Measurements from ENCODE around the gene EIF1.
"Not testable (repeated sequence)": the region's sequence is repeated elsewhere in the genome, so short reads cannot be mapped to it uniquely, and the experiment has no call there.

EIF1 gene

DNA sequence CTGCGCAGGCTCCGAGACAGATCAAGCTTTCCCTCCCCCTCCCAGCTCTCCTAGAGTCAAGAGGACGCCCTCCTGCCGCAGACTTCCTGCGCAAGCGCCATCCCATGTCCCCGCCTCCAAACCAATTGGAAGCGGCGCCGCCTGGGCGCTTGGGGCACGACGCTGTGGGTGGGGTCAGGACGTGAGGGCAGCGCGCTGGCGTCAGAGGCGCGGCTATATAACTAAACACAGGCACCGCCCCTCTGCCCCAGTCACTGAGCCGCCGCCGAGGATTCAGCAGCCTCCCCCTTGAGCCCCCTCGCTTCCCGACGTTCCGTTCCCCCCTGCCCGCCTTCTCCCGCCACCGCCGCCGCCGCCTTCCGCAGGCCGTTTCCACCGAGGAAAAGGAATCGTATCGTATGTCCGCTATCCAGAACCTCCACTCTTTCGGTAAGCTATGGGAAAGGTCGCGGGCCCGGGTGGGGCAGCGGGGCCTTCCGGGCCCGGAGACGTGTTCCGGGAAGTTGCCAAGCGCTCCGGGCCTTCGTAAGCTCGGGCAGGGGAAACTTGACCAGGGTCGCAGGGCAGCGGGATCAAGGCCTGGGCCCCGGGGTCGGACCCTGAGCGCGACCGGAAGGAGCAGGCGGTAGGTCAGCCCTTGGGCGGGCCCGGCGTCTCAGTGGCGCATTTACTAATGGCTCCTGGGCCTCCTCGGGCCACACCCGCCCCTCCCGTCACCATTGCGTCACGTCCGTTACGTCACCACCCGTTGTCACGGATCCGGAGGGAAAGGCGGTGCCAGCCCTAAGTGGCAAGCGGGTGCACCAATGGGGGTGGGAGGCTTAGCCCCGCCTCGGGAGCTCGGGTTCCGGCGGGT, at the start of gene EIF1:
Gene EIF1 (plus strand): TSS at position 245 of the 856 bp plus-strand sequence. CDS start 154 bp downstream, at position 399.
- DNase-seq, result peak; percentile 100

GRCh38 chr17:41638941-41639340, 49.7 kb upstream of the EIF1 start:
- DNase-seq, result no peak

DNA sequence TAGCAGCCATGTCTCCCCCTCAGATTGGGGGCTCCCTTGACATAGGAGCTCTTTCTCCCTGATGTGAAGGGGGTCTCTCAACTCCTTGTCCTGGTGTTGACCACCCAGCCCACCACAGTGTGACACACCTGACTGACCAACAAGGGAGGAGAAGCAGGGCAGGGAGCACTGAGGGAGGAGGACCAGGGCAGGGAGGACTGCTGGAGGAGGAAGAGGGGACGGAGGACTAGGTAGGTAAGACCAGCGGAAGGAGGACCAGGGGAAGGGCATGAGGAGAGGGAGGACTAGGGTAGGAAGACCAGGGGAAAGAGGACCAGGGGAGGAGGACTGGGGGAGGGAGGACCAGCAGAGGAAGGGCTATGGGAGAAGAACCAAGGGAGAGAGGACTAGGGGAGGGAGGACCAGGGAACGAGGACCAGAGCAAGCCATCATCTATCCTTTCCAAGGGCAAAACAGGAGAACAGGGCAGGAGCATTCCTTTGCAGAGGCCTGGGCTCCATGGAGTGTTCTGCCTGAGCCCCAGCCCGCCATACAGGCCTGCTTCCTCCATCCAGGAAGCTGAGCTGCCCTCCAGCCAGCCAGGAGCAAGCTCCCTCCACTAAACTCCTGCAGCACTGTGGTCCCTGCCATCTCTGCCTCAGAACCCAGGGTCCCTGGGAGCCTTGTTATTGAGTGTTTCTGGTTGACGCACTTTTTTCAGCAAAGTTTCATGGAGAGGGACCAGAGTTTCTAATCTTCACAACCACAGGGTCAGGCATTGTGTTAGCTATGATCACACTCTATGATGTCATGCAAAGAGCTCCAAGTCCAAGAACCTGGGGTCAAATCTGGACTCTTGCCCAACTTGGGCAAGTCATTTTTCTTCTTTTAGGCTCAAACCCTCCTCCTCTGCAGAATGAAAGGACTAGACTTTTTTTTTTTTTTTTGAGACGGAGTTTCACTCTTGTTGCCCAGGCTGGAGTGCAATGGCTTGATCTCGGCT, 48.9 kb upstream of the EIF1 start:
- DNase-seq, result no peak

DNA sequence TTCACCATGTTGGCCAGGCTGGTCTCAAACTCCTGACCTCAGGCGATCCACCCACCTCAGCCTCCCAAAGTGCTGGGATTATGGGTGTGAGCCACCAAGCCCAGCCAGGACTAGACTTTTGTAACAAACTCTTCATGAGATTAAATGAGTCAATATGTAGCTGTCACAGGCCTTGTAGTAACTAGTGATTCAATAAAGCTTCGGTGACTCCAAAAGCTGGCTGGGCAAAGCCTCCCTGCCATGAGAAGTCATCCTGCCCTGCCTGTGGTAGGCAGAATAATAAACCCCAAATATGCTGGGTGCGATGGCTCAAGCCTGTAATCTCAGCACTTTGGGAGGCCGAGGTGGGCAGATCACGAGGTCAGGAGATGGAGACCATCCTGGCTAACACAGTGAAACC, 48.1 kb upstream of the EIF1 start:
- DNase-seq, result not testable (repeated sequence)

DNA sequence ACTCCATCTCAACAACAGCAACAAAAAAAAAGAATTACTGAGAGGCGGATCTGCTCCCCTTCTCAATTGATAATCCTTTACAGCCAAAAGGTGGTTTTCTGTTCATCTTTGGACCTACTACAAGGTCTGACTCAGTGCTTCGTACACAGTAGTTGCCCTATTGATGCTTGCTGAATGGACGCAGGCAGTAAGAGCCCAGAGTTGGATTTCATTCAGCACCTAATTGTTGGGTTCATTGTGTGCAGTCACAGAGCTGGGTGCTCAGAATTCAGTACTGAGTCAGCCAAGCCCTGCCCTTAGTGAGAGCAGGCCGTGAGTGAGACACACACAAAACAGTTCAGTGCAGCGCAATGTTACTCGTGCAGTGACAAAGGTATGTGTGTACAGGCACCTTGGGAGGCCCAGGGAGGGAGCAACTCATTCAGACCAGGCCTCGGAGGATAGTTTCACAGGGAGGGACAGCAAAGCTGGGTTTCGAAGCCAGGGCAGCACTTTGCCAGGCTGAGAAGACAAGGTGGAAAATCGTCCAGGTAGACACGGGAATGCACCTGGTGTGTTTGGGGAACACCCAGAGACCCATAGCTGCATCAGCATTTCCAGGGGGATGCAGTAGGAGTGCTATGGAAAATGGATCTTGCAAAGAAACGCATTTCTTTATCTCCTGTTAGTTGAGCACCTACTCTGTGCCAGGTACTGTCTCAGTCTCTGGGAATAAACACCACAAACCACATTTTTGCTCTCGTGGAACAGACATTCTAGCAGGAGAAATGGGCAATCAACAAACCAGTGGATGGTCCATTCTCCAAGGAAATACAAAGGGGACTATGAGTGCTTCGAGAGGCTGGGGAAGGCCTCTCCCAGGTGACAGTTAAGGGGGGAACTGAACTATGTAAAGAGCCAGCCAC, 46.2 kb upstream of the EIF1 start:
- DNase-seq, result no peak

DNA sequence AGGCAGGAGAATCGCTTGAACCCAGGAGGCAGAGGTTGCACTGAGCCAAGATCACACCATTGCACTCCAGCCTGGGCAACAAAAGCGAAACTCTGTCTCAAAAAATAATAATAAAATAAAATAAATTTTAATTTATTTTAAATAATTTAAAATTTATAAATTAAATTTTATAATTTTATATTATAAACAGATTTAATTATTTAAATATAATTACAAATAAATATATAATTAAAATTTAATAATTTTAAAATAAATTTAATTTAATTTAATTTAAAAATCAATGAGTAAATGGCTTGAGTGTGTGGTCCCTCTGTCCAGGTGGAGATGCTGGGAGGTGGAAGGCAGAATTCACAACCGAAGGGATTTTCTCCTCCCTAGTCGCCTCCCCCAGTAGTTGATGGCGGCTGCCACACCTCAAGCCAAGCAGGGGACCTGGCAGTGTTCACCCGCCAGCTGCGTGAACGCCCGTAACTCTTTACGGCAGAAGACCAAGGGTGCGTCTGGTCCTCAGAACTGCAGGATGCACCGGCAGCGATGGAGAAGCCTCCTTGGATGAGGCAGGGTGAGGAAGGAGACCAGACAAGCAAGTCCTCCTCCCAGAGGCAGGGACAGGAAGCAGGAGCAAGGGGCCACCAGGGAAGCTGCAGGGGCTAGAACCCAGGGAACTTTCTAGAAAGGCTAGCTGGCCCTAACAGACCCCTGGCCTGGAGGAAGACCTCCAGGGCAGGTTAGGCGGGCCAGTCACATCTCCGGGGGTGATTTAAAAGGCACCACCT, 41.5 kb upstream of the EIF1 start:
- DNase-seq, result no peak

- DNase-seq, result peak; percentile 85
Measured at GRCh38 chr17:41647940-41648410, 40.7 kb upstream of the EIF1 start.

- peak; percentile 91 for DNase-seq
Measured at GRCh38 chr17:41648411-41649195, 40.1 kb upstream of the EIF1 start.

- no peak for DNase-seq
Measured at GRCh38 chr17:41649923-41650519, 38.7 kb upstream of the EIF1 start.

DNA sequence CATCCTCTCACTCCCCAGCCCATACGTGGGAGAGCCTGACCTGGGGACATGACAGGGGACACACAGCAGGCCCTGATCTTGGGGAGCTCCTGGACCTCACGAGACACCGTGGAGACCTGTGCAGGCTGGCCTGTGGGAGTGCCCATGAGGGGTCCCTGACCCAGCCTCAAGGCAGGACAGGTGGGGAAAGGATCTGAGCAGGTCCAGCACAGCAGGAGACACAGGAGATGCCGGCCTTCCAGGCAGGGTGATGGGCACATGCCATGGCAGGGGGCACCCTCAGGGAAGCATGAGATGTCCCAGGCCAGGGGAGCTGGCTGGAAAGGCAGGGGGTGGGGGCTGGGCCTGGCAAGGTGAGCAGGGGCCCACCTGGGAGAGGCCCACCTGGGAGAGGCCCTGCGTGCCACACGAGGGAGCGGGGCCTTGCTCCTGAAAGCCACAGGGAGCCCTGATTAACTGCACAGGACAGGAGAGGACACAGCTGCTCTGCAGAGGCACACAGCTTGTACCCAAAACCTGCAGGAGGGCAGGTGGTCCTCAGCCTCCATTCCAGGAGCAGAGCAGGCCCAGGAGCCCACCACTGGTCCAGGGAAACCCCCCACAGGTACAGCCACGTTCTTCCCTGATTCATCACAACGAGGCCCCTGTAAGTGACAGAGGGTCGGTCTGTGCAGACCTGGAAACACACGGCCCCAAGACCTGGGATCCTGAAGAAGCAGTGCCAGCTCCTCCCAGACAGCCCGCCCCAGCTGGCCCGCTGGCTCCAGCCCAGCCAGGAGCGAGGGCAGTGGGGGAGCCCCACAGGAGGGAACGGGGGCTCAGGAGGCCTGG, 37.7 kb upstream of the EIF1 start:
- DNase-seq, result no peak

DNA sequence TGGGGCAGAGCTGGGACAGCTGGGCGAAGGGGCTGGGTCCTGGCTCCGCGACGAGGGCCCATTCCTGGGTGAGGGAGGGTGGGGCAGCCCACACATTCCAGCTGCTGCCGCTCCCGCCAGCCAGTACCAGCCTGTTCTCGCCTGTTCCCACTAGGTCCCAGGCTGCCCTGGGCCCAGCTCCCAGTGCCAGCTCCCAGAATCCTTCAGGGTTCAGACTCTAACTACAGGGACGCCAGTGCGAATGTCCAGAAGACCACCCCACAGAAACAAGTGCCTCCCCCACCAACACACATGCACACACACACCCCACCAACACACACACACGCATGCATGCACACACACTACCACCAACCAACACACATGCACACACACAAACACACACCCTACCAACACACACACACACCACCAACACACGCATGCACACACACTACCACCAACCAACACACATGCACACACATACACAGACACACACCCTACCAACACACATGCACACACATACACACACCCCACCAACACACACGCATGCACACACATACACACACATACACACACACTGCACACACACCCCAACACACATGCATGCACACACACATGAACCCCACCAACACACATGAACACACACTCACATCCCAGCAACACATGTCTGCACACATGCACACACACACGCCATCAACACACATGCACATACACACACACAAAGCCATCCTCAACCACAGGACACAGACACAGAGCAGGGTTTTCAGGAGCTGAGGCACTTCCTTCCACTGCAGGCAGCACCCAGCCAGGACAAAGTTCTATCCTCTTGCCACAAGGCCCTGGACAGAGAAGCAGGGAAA, 36.8 kb upstream of the EIF1 start:
- DNase-seq, result peak; percentile 87

GRCh38 chr17:41652461-41652970, 36.2 kb upstream of the EIF1 start:
- DNase-seq, result no peak

GRCh38 chr17:41653421-41653820, 35.3 kb upstream of the EIF1 start:
- no peak for DNase-seq

DNA sequence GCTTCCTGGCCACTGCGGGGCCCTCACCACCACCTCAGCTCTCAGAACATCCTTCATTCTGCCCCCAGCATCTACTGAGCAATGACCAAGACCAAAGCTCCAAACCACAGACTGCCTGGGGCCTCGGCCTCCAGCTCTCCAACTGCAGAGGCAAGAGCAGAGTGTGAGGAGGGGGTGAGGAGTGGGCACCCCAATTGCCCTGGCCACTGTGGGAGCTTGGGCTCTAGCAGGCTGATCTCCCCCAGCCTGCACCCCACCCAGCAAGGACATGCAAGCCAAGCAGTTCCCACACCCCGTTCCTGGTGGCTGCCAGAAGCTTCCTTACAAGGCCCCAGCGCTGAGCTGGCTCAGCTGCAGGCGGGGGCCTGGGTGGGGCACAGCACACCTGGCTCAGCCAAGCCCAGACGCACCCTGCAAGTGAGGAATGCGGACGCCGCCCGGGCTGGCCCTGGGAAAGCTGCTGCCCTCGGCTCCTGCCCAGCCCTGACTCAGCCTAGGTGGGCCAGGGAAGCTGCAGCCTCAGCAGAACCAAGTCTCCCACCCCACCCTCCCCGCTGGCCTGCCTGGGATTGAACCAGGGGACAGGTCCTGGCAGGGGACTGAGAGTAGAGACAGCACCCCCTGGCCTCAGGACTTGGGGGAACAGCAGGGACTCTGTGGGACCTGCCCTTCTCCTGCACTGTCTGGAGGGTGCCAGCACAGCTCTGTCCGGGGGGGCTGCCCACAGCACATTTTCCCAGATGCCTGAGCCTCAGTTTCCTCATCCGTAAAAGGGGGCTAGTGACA, 34.6 kb upstream of the EIF1 start:
- DNase-seq, result no peak

- DNase-seq, result no peak
Measured at GRCh38 chr17:41654678-41655607, 33.7 kb upstream of the EIF1 start.

DNA sequence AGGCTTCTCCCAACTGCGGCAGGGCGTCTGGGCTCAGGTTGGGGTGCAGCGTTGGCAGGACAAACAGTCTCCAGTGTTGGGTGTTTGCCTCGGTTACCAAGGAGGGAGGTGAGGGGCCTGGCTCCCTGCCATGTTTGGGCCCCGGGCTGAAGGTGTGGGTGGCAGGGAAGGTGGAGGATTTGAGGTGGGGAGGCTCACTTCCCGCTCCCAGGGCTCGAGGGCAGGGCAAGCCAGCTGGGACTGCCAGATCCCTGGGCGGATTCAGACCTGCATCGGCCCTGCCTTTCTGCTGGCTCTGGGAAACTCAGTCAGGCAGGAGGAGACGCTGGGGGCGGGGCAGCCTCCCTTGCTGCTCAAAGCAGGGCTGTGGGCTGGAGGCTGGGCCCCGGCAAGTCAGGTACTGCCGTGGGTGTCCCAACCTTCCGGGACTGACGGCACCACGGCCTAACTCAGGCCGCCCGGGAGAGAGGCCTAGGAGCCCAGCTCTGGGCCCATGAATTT, 33.0 kb upstream of the EIF1 start:
- no peak for DNase-seq

All from right hindlimb (tissue), 1 donor.